Naive thymus-derived CD4-positive, alpha-beta T cell (primary cell): ENCODE measurements around the gene SMC3. TPM values are rescaled to one million over a fixed set of nuclear protein-coding genes. Genes with fewer than 3 reads are reported as not detected.

ENCODE experiments used
- ATAC-seq: fragments of 150-1000 bp; cut with Tn5 transposase; 2 replicates; pipeline ENCODE4 v1.10.0; 2021; ENCODE audit warnings: mild to moderate bottlenecking, moderate library complexity
- CTCF ChIA-PET: fragments of 350-600 bp; sonication (Branson Sonifier 250); formaldehyde crosslinking; loops from one replicate; lab custom pipeline; 2021; ENCODE audit warnings: antibody characterized with exemption; lab: Charles Lee
- POLR2A ChIA-PET: fragments of 350-600 bp; sonication (Branson Sonifier 250); formaldehyde crosslinking; loops from one replicate; lab custom pipeline; 2021; ENCODE audit warnings: antibody characterized with exemption, inconsistent platforms; lab: Charles Lee
- DNase-seq, 9 donors: peaks; one replicate each; pipeline versions ENCODE4 v3.0.0 to v3.0.0-alpha.2; 2020 to 2022; ENCODE audit warnings: mixed read lengths in 1 of 9
- H3K27ac ChIP-seq: one replicate; pipeline ENCODE4 v1.7.0; 2013; ENCODE audit warnings: mild to moderate bottlenecking, low read depth, low read length, moderate library complexity
- H3K27me3 ChIP-seq, 2 donors: one replicate each; pipeline ENCODE4 v1.7.0; 2013; ENCODE audit warnings: low read length in 2 of 2, mild to moderate bottlenecking in 2 of 2, moderate library complexity in 2 of 2; ENCODE audit not compliant: control insufficient read depth in 2 of 2, insufficient read depth in 2 of 2
- H3K36me3 ChIP-seq, 3 experiments: 1 replicate in 2 of 3; 2 replicates in 1 of 3; pipeline ENCODE4 v1.7.0; 2013; ENCODE audit warnings: low read length in 3 of 3, mild to moderate bottlenecking in 3 of 3, moderate library complexity in 1 of 3; ENCODE audit not compliant: insufficient read depth in 3 of 3, control insufficient read depth in 2 of 3
- H3K4me1 ChIP-seq, 2 donors: one replicate each; pipeline ENCODE4 v1.7.0; 2013; ENCODE audit warnings: low read length in 2 of 2, mild to moderate bottlenecking in 2 of 2, moderate library complexity in 1 of 2; ENCODE audit not compliant: control insufficient read depth in 2 of 2, insufficient read depth in 2 of 2
- H3K4me3 ChIP-seq: 2 replicates; pipeline ENCODE4 v1.7.0; 2013; ENCODE audit warnings: mild to moderate bottlenecking, low read length
- H3K9me3 ChIP-seq, 3 experiments: 1 replicate in 2 of 3; 2 replicates in 1 of 3; pipeline ENCODE4 v1.7.0; 2013; ENCODE audit warnings: low read length in 3 of 3; ENCODE audit not compliant: control insufficient read depth in 2 of 3
- H3K27ac Mint-ChIP-seq, 9 donors: one replicate each; pipeline ENCODE4 v1.8.0; 2020 to 2022; ENCODE audit warnings: mixed read lengths in 9 of 9, mild to moderate bottlenecking in 8 of 9, moderate library complexity in 5 of 9, inconsistent platforms in 2 of 9
- H3K27me3 Mint-ChIP-seq, 5 donors: one replicate each; pipeline ENCODE4 v1.8.0; 2021 to 2022; ENCODE audit warnings: mixed read lengths in 5 of 5, mild to moderate bottlenecking in 1 of 5
- H3K36me3 Mint-ChIP-seq, 5 donors: one replicate each; pipeline ENCODE4 v1.8.0; 2020 to 2022; ENCODE audit warnings: mixed read lengths in 5 of 5, mild to moderate bottlenecking in 3 of 5, inconsistent platforms in 1 of 5
- H3K4me1 Mint-ChIP-seq, 7 donors: one replicate each; pipeline ENCODE4 v1.8.0; 2020 to 2022; ENCODE audit warnings: mixed read lengths in 7 of 7, mild to moderate bottlenecking in 3 of 7, inconsistent platforms in 1 of 7
- H3K4me3 Mint-ChIP-seq, 10 donors: one replicate each; pipeline ENCODE4 v1.8.0; 2020 to 2022; ENCODE audit warnings: mild to moderate bottlenecking in 10 of 10, mixed read lengths in 10 of 10, moderate library complexity in 6 of 10, inconsistent platforms in 2 of 10
- H3K9me3 Mint-ChIP-seq, 11 donors: one replicate each; pipeline ENCODE4 v1.8.0; 2020 to 2022; ENCODE audit warnings: mixed read lengths in 11 of 11, mild to moderate bottlenecking in 4 of 11, inconsistent platforms in 1 of 11, moderate library complexity in 1 of 11
- intact Hi-C, 2 donors: fragments of 100-400 bp; cut with micrococcal nuclease; formaldehyde crosslinking; loops; one replicate each; pipeline ENCODE4 v1.15.1; 2023
- polyA plus RNA-seq, 2 donors: library from polyadenylated mRNA; unstranded; fragments of 300-500 nt; fragmentation: Illumina TruSeq; gene quantifications; one replicate each; pipeline ENCODE4 v1.2.3, GENCODE V29; 2021
- total RNA-seq, 6 experiments: library from RNA in 5 of 6; stranded (reverse) in 5 of 6; gene quantifications; 1 replicate in 5 of 6; 2 replicates in 1 of 6; pipeline ENCODE4 v1.2.3 and lab custom pipeline; 2021 to 2026

The SMC3 gene
- total and polyA plus RNA-seq, 7 experiments from 2014 or later, result 29.8 to 88.2 (median 52.4) TPM

DNA sequence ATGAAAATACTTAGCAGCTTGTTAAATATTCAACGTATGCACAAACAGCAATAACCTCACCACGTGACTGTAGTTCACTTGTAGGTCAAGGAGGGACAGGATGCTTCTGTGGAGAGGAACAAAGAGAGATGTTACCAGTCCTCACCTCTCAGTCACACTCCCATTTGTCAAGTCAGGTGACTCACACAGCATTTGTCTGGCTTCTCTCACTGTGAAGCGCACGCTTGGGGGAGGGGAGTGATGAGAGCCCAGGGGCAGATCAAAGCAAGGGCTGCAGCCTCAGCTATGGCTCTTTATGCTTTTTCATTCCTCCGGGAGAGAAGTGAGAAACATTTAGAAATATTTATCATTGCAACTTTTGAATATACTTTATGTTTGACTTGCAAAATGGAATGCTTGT is 73.8 kb downstream of the SMC3 start:
- intact Hi-C loops, result no loop called here
- H3K4me3 Mint-ChIP-seq, result peak overlapping the region in 5 of 10 donors; percentile 6 to 40 (median 20)
- DNase-seq (no peak), ATAC-seq (peak; percentile 55)
- no peaks in the 10 kb centered on the region for H3K36me3 Mint-ChIP-seq
- peaks cover 0 to 23% of the 10 kb centered on the region in 2 donors for H3K27me3 ChIP-seq
- H3K9me3 Mint-ChIP-seq, result peaks cover 0 to 5% (median 0%) of the 10 kb centered on the region in 11 donors
- H3K27me3 Mint-ChIP-seq, result peaks cover 37 to 66% (median 49%) of the 10 kb centered on the region in 5 donors
- H3K9me3 ChIP-seq, result no peaks in the 10 kb centered on the region
- POLR2A ChIA-PET, result no interaction called here
- peaks cover 10 to 36% (median 25%) of the 10 kb centered on the region in 7 donors for H3K4me1 Mint-ChIP-seq
- peaks cover 0 to 3% (median 0%) of the 10 kb centered on the region in 3 experiments for H3K36me3 ChIP-seq
- peaks cover 10 to 14% of the 10 kb centered on the region in 2 donors for H3K4me1 ChIP-seq
- H3K4me3 ChIP-seq, result no peak overlapping the region
- no peak overlapping the region for H3K27ac ChIP-seq
- CTCF ChIA-PET, result interaction anchor here (0.7 kb wide), 1 partner anchor 30 kb away, joined by 3 read pairs; no protein-coding TSS in a partner anchor
- H3K27ac Mint-ChIP-seq, result peak overlapping the region in 1 of 9 donors; percentile 19

DNA sequence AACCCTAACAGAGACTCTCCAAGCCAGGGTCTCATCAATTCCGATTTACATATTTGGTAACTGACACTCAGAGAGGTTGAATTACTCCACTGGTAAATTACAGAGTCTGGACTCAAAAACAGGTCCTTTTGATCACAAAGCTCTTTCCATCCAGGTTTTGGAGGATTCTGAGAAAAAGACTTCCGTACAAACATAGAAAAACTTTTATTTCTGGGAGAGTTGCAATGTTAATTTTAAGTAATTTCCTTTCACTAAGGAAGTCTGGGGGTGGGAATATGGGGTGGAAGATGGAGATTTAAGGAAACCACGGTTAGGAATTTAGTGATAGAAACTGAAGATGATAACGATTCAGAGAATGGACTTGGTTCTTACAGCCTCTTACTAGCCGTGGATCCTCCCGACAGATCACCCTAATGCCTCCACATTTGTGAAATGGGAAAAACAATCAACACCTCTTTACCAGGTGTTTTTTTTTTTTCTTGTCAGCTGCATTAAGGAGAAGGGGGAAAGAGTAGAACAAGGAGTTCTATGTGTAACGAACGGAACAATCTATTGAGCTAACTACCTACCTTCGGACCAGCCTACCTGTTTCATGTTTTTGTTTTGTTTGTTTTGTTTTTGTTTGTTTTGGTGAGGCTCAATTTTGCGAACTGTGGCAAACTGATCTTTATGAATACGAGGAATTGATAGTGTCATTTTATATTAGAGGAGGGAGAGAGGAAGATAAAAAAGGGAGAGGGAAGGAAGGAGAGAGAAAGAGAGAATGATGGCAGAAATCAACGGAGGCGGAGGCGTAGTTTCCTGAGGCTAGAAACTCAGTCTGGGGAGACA is 74.9 kb downstream of the SMC3 start:
- ATAC-seq (no peak), DNase-seq (no peak)
- POLR2A ChIA-PET, result no interaction called here
- H3K4me3 Mint-ChIP-seq, result peak overlapping the region; percentile 67 to 87 (median 80)
- peaks cover 0 to 23% of the 10 kb centered on the region in 2 donors for H3K27me3 ChIP-seq
- CTCF ChIA-PET, result no interaction called here
- peaks cover 10 to 36% (median 25%) of the 10 kb centered on the region in 7 donors for H3K4me1 Mint-ChIP-seq
- H3K4me3 ChIP-seq, result no peak overlapping the region
- H3K36me3 ChIP-seq, result peaks cover 0 to 3% (median 0%) of the 10 kb centered on the region in 3 experiments
- H3K9me3 ChIP-seq, result no peaks in the 10 kb centered on the region
- H3K4me1 ChIP-seq, result peaks cover 10 to 14% of the 10 kb centered on the region in 2 donors
- H3K36me3 Mint-ChIP-seq, result no peaks in the 10 kb centered on the region
- intact Hi-C loops, result no loop called here
- peak overlapping the region in 1 of 9 donors; percentile 70 for H3K27ac Mint-ChIP-seq
- H3K9me3 Mint-ChIP-seq, result peaks cover 0 to 5% (median 0%) of the 10 kb centered on the region in 11 donors
- no peak overlapping the region for H3K27ac ChIP-seq
- H3K27me3 Mint-ChIP-seq, result peaks cover 47 to 75% (median 56%) of the 10 kb centered on the region in 5 donors

- Mint-ChIP-seq H3K4me3 (peak overlapping the region; percentile 67 to 87 (median 80)), H3K27me3 (peaks cover 48 to 77% (median 58%) of the 10 kb centered on the region in 5 donors), H3K4me1 (peaks cover 10 to 36% (median 25%) of the 10 kb centered on the region in 7 donors), H3K36me3 (no peaks in the 10 kb centered on the region), H3K27ac (peak overlapping the region in 2 of 9 donors; percentile 38 to 70), H3K9me3 (peaks cover 0 to 3% (median 0%) of the 10 kb centered on the region in 11 donors)
- Histone ChIP-seq H3K4me3 (peak overlapping the region; percentile 47), H3K27ac (no peak overlapping the region), H3K36me3 (peaks cover 0 to 3% (median 0%) of the 10 kb centered on the region in 3 experiments), H3K4me1 (peaks cover 10 to 14% of the 10 kb centered on the region in 2 donors), H3K9me3 (no peaks in the 10 kb centered on the region), H3K27me3 (peaks cover 0 to 23% of the 10 kb centered on the region in 2 donors)
- DNase-seq (peak in 1 of 9 donors; percentile 7), ATAC-seq (no peak)
- CTCF ChIA-PET, result no interaction called here
- POLR2A ChIA-PET, result no interaction called here
- intact Hi-C loops, result no loop called here
Observed at GRCh38 chr10:110643035-110643652, 75.6 kb downstream of the SMC3 start.

DNA sequence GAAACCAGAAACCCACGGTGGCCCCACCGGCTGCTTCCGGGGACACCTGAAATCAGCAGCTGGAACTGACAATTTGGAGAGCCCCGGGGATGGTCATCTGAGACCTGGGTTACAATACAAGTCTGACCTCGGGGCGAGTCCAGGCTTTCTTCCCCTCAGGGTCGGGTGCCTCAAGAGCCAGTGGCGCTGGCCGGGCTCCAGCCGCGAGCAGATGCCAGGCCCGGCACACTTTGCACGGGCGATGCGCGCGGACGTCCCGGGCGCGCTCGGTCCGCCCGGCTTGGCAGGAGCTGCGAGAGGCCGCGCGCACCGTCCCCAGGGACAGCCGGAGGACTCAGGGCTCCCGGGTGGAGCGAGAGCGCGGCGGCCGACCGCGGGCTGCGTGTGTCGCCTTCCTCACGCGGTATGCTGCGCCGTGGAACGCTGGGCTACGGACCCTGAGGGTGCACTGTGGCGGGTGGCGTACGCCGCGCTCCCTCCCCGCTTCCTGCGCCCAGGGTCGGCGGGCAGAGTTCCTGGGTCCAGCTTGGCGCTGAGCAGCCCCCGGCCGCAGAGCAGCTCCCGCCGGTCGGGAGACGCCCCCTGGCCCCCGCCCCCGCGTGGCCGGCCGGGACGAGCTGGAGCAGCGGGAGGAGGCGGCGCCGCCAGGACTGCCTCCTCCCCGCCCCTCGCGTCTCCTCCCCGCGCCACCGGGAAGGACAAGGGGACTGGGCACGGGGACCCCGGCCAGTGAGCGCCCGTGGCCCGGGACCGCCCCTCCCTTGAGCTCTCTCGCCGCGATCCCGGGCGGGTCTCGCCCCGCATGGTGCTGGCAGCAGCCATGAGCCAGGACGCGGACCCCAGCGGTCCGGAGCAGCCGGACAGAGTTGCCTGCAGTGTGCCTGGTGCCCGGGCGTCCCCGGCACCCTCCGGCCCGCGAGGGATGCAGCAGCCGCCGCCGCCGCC is 76.4 kb downstream of the SMC3 start, which contains the start of gene RBM20:
Gene RBM20 (plus strand): TSS at position 684 of the 945 bp plus-strand sequence. CDS start 119 bp downstream, at position 803.
- ChIA-PET POLR2A (no interaction called here), CTCF (no interaction called here)
- no peak within 1 kb of the TSS for H3K27ac ChIP-seq
- DNase-seq (peak in 8 of 9 donors; percentile 11 to 35 (median 19)), ATAC-seq (peak; percentile 55)
- peaks cover 51 to 79% (median 64%) of the 10 kb centered on the region in 5 donors for H3K27me3 Mint-ChIP-seq
- no peaks in the 10 kb centered on the region for H3K9me3 ChIP-seq
- intact Hi-C loops, result loop anchor here in 1 of 2 donors (2.0 kb wide), 1 partner anchor 29 kb away; no protein-coding TSS in a partner anchor
- H3K9me3 Mint-ChIP-seq, result peaks cover 0 to 3% (median 0%) of the 10 kb centered on the region in 11 donors
- peak within 1 kb of the TSS; percentile 47 for H3K4me3 ChIP-seq
- H3K36me3 ChIP-seq, result peaks cover 0 to 3% (median 0%) of the 10 kb centered on the region in 3 experiments
- H3K4me1 ChIP-seq, result peaks cover 10 to 14% of the 10 kb centered on the region in 2 donors
- peak within 1 kb of the TSS in 1 of 9 donors; percentile 38 for H3K27ac Mint-ChIP-seq
- peak within 1 kb of the TSS; percentile 68 to 87 (median 80) for H3K4me3 Mint-ChIP-seq
- H3K4me1 Mint-ChIP-seq, result peaks cover 10 to 36% (median 25%) of the 10 kb centered on the region in 7 donors
- no peaks in the 10 kb centered on the region for H3K36me3 Mint-ChIP-seq
- peaks cover 0 to 23% of the 10 kb centered on the region in 2 donors for H3K27me3 ChIP-seq

DNA sequence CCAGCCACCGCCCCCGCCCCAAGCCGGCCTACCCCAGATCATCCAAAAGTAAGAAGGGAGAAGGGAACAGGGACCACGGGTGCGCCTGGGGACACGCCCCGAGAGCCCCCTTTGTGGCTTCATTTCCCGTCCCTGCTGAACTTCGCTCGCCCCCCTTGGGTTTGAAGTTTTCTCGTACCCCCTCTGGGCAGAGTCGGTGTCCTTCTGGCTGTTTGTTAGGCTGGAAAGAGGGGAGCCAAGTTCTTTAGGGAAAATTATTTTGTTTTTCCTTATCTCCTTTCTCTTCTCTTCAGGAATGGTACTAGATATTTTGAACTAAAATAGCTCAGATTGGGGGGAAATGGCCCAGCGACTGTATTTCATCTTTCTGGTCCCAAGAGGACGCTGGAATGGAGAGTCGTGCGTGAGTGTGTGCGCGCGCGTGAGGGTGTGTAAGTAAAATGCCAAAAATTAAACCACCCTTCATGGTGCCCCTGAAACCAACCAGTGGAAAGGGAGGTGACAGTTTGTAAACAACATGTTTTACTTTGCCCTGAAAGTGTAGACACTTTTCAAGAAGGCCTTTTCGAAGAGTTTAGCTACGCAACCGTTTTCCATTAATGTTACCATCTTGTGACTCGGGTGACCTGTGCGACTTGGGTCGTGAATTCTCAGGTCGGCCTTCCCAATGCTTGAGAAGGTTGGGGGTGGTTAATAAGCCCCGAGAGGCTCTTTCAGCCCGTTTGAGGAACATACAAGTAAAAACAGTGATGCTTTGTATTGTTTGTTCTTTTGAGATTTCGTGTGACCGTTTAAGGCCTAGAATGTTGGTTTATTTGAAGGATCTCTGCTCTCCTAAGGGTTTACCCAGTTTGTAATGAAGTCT is 77.3 kb downstream of the SMC3 start:
- Histone ChIP-seq H3K4me1 (peaks cover 10 to 14% of the 10 kb centered on the region in 2 donors), H3K27me3 (peaks cover 0 to 23% of the 10 kb centered on the region in 2 donors), H3K4me3 (no peak overlapping the region), H3K27ac (no peak overlapping the region), H3K36me3 (peaks cover 0 to 3% (median 0%) of the 10 kb centered on the region in 3 experiments), H3K9me3 (no peaks in the 10 kb centered on the region)
- CTCF ChIA-PET, result no interaction called here
- Mint-ChIP-seq H3K4me1 (peaks cover 12 to 36% (median 25%) of the 10 kb centered on the region in 7 donors), H3K36me3 (no peaks in the 10 kb centered on the region), H3K27me3 (peaks cover 51 to 81% (median 71%) of the 10 kb centered on the region in 5 donors), H3K27ac (no peak overlapping the region), H3K4me3 (peak overlapping the region; percentile 55 to 81 (median 71)), H3K9me3 (peaks cover 0 to 3% (median 0%) of the 10 kb centered on the region in 11 donors)
- ATAC-seq (no peak), DNase-seq (no peak)
- POLR2A ChIA-PET, result no interaction called here
- intact Hi-C loops, result loop anchor here in 1 of 2 donors (2.0 kb wide), 1 partner anchor 28 kb away; no protein-coding TSS in a partner anchor
